Stimulated activated CD4-positive, alpha-beta T cell treated with anti-CD3 and anti-CD28 coated beads, Interleukin-4, amount 100 ng/mL, for 4 hours (primary cell): ENCODE results near the gene RGS6.

Source experiments
- DNase-seq, 2 experiments: peaks; one replicate each; pipeline ENCODE4 v3.0.0-alpha.2; 2020

The RGS6 gene

DNA sequence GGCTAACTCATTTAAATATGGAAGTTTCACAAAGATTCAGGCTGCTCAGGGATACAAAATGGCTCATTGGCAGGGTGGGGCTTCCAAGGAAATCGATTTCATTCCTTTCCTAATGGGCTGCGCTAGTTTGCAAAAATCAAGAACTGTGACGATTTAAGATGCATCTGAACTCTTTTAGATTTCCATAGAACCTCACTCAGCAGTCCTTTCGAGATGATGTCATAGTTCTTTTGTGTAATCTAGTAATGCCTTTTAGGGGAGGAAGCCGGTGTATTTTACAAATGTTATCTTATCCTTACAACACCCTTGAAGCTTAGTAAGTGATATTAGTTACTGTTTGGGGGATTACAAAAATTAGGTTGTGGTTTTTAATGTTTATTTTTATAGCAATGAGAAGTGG, 239.8 kb downstream of the RGS6 start:
- no peak for DNase-seq

DNA sequence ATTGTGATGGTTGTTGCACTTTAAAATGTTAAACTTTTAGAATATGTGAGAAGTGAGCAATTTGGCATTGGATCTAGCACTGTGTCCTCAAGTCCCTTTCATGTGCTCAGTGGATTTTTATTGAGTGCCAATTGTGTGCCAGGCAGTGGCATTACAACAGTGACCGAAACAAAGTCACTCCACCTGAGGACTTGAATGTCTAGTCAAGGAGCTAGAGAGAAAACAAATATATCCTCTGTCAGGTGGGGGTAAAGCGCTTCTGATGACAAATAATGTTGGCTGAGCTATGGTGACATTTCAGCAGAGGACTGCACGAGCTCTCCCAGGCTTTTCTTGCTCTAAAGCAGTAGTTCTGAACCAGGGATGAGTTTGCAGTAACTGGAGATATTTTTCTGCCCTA, 240.4 kb downstream of the RGS6 start:
- no peak for DNase-seq

DNA sequence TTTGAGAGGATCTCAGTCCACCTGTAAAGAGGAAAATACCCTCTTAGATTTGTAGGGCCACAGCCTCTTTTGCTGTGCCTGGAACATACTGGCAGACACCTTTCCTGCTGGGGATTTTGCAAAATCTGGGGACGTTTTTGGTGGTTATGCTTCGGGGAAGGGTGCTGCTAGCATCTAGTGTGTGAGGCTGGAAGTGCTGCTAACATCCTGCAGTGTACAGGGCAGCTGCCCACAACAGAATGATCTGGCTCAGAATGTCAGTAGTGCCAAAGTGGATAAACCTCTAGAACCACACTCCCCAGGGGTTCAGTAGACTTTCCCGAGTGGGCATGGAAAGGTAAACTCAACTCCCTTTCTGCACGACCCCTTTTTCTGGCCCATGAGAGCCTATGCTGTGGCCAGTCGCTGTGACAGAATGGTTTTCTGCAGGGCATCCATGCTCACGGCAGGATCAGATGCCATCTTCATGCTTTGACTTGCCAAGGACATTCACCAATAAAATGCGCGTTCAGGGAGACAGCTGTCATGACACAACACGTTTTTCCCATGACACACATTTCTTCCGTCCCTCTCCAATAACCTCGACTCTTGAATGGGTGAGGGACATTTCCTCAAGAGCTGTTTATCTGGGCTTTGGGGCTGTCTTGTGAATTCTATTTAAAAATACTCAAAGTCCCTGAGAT, 240.9 kb downstream of the RGS6 start:
- DNase-seq = no peak

DNA sequence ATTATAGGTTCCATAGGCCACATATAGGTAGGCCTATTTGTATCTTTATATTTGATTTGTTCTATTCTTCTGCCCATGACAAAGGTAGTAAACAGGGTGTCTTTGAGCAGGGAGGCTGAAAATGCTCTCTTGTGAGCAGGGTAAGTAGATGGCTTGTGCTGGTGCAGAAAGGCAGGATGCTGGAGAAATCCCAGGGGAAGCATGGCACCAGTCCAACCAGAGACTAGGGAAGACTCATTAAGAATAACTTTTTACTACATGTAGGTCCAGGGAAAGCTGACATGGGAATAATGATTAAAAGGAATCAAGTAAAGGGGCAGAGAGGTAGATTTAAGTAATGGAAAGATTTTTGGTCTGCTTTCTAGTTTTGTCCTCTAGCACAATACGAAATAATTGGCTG, 245.0 kb downstream of the RGS6 start:
- DNase-seq = no peak

DNA sequence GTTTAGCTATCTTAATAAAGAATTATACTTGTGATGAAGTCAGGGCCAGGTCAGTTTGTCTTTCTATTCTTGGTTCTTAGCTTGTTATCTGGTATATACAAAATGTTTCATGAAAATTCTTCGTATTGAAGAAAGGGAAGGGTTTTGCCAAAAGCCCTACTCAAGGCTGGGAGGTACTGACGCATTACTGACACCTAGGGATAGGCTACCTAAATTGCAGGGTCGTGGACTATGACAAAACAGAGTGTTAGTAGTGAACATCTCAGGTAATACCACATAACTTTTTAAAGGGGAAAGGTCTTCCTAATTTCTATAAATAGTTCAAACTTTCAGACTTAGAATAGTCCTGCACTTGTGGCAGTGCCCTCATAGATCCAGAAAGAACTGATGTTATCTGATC, 246.3 kb downstream of the RGS6 start:
- DNase-seq = no peak

DNA sequence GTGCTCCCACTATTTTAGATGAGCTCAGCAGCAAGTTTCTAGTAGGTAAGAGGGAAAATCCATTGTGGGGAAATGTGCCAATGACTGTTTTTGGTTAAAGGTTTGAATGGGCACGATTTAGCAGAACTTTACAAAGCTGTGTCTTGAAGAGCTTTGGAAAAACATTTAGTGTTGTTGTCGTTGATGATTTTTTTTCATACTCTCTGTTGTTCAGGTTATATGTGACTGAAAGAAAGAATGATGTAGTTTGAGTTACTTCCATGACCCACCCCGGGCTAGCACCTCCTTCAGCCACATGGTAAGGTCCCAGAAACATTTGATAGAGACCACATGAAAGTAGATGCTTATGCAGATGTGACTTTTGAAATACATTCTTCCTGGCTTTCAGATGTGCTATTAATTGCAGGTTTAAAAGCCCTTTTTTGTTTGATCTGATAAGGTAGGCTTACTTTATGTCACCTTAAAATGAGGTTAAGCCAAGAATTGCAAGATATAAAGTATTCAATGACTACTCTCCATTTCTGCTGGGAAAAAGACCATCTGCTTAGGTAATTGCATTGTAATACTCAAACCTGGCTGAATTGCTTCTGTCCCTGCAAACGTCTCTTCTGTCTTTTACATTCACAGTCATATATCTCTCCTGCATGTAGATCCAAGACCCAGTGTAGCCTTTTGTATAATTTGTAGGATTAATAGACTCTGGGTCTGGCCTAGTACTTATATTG, 250.6 kb downstream of the RGS6 start:
- no peak for DNase-seq

DNA sequence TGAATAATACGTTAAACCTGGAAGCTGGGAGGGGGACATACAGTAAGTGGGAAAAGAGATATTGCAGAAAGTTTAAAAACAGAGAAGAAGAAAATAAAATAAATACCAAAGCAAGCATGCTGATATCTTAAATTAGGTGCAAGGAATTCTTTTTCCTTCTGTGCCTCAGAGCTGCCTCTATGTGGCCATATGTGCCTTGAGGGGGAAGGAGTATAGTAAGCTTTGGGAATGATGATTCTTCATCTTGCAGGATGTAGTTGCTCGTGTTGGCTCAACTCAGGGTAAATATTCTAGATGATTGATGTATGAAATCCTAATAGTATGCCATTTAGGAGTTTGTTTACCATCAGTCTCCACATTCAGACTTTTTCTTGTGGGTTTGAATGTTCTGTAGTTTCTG, 251.4 kb downstream of the RGS6 start:
- no peak for DNase-seq

DNA sequence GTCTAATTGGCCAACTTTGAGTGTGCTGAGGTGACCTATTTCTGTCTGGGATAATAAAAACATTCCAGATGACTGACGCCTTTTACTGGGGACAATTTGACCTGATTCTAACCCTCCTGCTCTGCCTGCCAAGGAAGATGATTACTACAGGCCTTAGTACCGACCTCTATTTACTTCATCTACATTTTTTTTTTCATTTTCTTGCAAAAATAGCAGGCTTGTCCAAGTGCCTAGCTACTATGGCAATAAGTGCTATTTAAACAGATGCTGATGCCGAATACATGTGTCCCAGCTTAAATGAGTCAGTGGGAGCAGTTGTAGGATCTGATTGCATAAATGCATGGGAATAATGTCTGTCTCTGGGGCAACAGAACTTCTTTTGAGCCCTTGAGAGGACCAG, 254.3 kb downstream of the RGS6 start:
- DNase-seq = no peak

DNA sequence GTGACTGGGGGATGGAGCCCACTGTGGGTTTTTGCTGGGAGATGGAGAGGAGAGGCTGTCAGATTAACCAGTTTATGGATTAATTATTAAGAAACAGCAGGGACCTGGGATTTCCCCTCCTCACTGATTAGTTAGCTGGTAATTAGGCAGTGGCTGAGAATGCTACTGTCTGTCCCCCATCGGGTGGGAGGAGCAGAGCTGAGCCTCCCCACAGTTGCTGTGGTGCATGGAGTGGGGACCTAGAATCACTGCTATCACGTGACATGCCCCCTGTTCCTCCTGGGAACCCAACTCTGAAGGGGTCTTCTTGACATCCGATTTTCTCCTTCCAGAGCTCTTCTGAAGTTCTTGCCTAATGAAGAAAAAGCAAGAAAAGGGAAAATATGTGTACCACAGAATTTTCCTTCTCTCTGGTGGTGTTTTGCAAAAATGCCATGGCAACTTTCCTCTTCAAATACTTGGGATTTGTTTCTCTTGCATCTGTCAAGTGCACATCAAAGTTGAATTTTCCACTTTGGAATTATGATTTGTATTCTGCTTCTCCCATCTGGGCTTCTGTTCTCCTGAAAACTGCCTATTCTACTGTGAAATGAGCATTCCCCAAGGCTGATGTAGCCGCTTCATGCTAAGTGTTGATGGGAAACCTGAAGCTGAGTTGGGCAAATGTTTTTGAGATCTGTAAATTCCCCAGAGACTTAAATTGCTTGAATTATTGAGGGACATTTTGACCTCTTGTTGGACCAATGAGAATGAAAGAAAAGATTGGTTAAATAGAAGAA, 264.2 kb downstream of the RGS6 start:
- no peak for DNase-seq

DNA sequence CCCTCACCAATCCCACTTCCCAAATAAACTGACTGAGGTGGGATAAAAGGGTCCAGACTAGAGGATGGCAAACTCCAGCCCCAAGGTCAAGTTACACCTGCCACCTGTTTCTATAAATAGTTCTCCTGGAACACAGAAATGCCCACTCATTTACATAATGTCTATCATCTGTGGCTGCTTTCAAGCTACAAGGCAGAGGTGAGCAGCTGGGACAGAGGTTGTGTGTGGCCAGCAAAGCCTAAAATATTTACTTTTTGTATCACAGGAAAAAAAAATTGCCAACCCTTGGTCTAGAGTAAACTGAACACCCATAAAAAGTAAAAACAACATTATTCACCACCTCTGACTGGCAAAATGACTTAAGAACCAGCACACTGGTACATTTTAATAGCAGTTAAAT, 269.4 kb downstream of the RGS6 start:
- DNase-seq = no peak

DNA sequence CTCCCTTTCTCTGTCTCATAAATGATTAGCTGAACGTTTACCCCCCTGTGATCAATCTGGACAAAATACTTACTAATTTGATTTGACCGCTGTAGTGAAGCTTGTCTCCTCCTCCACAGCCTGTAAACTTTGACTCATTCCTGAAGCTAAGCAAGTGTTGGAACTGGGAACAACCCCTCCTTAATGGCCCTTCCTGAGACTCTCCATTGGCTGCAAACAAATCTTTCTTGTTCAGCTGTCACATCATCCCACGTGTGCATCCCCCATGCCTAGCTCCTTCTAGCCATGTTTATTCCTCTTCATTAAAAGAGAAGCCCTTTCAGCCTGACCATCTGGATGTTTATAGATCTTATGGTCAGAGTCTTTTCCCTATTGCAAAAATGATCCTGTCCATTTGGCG, 281.2 kb downstream of the RGS6 start:
- DNase-seq = no peak

DNA sequence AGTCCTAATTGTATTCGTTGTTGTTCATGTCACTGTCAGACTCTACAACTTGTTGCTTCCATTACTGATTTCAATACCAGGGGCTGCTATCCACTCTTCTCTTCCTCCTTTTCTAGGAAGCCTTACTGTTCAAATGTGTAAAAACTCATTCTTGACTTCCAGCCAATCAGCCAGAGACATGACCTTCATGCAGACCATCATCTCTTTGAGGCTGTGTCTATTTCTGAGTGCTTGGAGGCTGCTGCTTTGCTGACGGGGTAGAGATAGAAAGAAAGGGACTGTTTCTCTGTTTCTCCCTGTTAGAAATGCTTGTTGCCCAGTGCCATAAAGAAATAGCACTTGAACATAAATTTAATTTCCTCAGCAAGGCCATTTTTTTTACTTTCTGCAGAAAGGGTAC, 282.9 kb downstream of the RGS6 start:
- no peak for DNase-seq

DNA sequence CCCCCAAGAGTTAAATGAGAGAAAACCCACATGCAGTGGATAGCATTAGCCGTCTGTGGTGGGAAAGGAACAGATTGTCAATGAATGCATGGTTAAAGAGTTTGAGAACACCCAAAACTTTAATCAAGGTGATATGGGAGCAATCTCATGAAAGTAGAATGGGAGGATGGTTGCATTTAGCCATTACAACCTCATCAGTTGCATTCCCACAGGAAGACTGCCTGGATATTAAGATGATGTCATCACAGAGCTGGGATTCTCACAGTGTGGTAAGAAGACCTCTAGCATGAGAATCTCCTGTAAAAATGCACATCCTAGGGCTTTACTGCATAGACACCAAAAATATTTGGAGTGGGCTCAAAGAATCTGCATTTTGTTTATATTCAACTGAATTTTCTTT, 284.9 kb downstream of the RGS6 start:
- no peak for DNase-seq

DNA sequence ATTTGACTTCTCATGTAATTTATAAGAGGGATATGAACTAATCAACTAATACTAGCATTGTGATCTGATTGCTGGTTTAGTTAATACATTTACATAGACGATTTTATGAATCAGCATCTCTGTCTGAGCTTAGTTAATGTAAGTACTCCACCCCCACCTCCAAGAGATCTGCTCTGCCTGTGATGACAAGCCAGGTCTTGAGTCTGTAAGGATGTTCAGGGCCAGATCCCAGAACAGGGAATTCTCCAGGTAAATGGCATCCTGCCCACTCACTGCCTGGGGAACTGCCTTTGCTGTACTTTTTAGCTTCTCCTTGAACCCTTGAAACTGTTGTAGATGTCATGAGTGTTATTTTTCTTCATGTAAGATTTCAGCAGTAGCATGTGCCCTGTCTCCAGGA, 289.8 kb downstream of the RGS6 start:
- no peak for DNase-seq

DNA sequence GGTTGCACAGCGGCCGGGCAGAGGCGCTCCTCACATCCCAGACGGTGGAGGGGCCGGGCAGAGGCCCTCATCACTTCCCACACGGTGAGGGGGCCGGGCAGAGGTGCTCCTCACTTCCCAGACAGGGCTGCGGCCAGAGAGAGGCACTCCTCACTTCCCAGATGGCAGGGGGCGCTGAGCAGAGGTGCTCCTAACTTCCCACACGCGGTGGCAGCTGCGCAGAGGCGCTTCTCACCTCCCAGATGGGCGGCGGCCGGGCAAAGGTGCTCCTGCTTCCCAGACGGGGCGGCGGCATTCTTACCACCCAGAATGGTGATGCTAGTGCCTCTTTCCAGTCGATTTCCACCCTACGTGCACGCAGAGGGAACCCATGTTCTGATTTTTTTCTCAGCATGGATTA, 304.4 kb downstream of the RGS6 start:
- DNase-seq = no peak

DNA sequence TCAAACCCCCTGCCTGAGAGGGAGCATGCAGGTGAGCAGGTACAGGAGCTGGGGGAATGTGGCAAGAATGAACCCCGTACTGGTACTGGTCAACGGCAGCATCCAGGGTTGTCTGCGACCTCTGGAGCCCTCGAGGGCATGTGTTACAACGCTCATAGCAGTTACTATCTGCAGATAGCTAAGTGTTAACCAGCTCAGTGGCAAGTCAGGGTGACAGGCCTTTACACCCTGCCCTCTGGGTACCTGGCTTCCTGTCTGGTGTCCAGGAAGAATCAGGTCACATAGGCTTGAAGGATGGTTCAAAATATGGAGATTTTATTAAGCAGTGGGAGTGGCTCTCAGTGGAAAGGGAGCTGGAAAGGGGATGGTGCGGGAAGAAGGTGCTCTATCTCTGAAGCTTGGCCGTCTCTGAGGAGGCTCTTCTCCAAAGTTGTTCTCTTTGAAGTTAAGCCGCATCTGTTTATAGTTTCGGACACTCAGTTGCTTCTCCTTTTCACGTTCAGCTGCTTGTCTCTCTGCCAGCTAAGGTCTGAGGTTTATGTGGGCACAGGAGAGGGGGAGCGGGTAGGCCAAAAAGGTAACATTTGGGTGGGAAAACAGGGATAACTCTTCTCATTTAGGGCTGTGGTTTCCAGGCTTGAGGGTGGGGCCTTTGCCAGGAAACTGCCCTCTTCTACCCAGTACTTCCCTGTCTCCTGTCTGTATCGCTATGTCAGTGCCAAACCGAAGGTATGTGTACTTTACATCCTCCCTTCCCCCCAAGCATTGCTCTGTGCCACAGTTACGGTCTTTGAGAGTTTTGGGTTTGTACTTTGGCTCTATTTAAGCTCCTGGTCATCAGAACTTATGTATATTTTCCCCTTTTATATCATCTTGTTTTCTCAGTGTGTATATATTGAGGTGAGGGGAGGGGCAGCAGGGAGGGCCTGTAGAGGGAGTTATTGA, 305.8 kb downstream of the RGS6 start:
- no peak for DNase-seq

DNA sequence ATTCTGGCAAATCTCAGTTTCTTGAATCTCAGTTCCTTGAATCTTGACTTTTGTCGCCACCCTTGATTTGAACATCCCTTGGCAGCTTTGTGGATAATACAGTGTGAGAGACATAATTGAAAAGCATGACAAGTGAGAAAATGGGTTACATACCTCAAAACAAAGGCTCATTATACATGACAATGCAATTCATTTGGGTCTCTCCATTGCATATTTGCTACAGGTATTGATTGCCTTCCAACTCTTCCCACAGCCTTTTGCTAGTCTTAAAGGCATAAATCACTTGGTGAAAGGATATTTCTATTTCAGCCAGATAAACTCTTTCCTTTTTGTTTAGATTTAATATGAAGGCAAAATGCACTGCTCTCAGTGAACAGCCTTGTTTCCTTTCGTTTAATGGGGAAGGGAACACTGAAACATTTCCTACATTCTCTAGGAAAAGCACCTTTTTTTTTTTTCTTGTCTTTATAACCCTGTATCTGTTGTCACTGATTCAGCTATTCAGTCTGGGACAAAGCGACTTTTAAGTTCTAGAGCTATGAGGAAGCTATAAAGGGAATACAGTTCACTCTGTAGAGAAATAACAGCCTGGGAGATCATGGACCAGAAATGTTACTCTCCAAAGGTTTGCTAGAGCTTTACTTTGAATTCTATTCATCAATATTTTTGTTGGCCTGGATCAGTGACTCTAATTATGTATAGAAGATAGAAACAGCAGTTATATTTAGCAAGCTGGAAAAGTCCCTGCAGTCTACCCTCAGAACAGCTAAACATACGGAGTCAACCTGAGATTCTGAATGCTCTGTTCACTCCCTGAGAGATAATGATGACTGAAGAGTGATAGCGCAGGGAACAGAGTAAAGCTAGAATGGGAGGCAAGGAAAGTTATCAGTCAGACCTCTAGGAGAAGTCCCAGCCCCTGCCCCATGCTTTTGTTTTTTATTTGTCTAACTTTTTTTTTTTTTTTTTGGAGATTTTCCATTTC, 311.4 kb downstream of the RGS6 start:
- no peak for DNase-seq

DNA sequence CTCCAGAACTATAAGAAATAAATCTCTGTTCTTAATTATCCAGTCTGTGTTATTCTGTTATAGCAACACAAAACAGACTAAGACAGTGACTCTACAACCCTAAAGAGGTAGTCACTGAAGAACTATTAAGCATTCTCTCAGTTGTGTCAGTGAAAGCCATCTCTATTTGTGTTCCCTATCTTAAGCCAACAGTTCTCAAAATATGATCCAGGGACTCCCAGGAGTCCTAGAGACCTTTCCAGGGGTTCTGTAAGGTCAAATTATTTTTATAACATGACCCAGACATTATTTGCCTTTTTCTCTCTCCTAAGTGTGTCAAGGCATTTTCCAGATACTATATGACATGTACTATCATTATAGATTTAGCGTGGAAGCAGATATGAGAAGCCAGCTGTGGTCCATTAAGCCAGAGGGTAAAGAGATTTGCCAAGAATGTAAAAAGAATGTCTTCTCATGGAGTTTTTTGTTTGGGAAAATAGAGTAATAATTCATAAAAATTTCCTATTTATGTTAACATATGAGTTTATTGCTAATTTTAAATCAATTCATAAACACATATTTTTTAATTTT, 315.8 kb downstream of the RGS6 start:
- no peak for DNase-seq

DNA sequence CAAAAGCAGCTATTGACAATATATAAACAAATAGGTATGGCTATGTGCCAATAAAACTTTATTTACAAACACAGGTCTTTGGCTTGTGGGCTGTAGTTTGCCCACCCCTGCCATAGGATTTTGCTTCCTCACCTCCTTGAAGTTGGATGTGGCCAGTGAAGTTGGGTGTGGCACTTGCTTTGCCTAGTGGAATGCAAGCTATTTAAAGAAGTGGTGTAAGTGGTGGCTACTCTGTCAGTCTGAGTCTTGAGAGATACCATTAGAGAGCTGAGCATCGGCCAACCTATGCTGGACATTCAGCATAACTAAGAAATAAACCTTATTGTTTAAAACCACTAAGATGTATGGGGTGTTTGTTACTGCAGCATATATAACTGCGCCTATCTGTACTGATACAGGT, 321.3 kb downstream of the RGS6 start:
- DNase-seq = no peak

DNA sequence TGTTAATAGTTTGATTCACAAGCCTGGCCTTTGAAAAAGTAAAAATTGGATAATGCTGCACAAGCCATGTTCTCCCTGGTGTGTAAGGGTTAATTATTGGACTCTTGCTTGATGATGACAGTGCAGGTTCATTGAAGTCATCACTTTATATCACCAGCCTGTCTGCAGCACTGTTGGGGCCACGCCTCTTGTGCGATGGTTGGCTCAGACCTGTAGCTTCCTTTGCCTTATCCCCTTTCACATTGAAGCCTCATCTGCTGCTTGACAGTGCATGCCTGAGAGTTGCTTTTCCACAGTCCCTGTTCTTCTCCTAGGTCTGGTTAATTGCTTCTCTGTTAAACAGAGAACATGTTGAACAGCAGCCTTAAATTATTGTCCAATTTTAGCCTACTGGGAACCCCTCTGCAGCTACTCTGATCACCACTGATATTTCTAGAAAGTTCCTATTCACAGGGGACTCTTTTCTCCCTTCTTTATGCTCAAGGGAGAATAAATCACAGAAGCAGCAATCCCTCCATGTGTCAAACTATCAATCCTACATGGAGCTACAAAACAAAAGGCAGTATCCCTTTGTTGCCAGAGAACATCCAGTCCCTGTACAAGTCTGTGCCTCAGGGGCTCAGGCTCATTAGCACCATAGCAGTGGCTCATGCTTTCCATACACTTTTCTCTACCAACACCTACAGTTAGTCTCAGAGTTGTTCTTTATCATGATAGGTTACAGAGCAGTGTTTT, 322.1 kb downstream of the RGS6 start:
- DNase-seq = no peak
